M059J (cell line): ENCODE measurements around the gene PIP5KL1. TPM values are rescaled to one million over a fixed set of nuclear protein-coding genes. Genes with fewer than 3 reads are reported as not detected.
A peak's percentile ranks its signal among the peaks of the same experiment; 100 is the strongest.

Source experiments
- DNase-seq: peaks from one replicate; pipeline ENCODE4 v3.0.0-alpha.2; 2012; ENCODE audit warnings: low read depth
- total RNA-seq: library from RNA; depleted of rRNA; stranded (reverse); fragments of >200 nt; shearing (Covaris generic); gene quantifications from 2 replicates; pipeline ENCODE4 v1.2.3, GENCODE V29; 2014

PIP5KL1 gene
- total RNA-seq, 1 experiment from 2014 or later: 1.6 TPM

- peak; percentile 90 for DNase-seq
These were observed 710 bp upstream of the PIP5KL1 start for GRCh38 chr9:127931092-127931881.

- no peak for DNase-seq
These were observed 975 bp downstream of the PIP5KL1 start for GRCh38 chr9:127929625-127929979.

GRCh38 chr9:127928676-127929624, 1.6 kb downstream of the PIP5KL1 start:
- no peak for DNase-seq

GRCh38 chr9:127927988-127928675, 2.4 kb downstream of the PIP5KL1 start:
- no peak for DNase-seq

- DNase-seq: no peak
These were observed 3.2 kb downstream of the PIP5KL1 start for GRCh38 chr9:127927201-127927987.

GRCh38 chr9:127926906-127927200, 3.7 kb downstream of the PIP5KL1 start:
- DNase-seq: no peak

GRCh38 chr9:127925959-127926905, 4.3 kb downstream of the PIP5KL1 start:
- DNase-seq: no peak

- DNase-seq: no peak
These were observed 5.7 kb downstream of the PIP5KL1 start for GRCh38 chr9:127924736-127925444.

- DNase-seq: peak; percentile 97
These were observed 6.8 kb downstream of the PIP5KL1 start for GRCh38 chr9:127923771-127924170.

GRCh38 chr9:127923046-127923445, 7.5 kb downstream of the PIP5KL1 start:
- DNase-seq: no peak

- peak; percentile 49 for DNase-seq
These were observed 8.9 kb downstream of the PIP5KL1 start for GRCh38 chr9:127921557-127922120.

GRCh38 chr9:127920794-127921193, 9.8 kb downstream of the PIP5KL1 start:
- DNase-seq: no peak

- DNase-seq: peak; percentile 100
These were observed 11.2 kb downstream of the PIP5KL1 start for GRCh38 chr9:127919253-127919815.

- peak; percentile 73 for DNase-seq
These were observed 12.1 kb downstream of the PIP5KL1 start for GRCh38 chr9:127918183-127919107.

- DNase-seq: no peak
These were observed 13.0 kb downstream of the PIP5KL1 start for GRCh38 chr9:127917603-127918002.

GRCh38 chr9:127916720-127917581, 13.6 kb downstream of the PIP5KL1 start, which contains the start of gene ST6GALNAC4:
Gene ST6GALNAC4 (minus strand): TSS chr9:127917041. CDS start chr9:127916419, 622 bp downstream.
- DNase-seq: peak; percentile 80
